ENCODE measurements around the gene CTRL. TPM values are rescaled to one million over a fixed set of nuclear protein-coding genes. Genes with fewer than 3 reads are reported as not detected.

Gene CTRL
- total RNA-seq, 1 donor from 2014 or later: 1.4 TPM

DNA sequence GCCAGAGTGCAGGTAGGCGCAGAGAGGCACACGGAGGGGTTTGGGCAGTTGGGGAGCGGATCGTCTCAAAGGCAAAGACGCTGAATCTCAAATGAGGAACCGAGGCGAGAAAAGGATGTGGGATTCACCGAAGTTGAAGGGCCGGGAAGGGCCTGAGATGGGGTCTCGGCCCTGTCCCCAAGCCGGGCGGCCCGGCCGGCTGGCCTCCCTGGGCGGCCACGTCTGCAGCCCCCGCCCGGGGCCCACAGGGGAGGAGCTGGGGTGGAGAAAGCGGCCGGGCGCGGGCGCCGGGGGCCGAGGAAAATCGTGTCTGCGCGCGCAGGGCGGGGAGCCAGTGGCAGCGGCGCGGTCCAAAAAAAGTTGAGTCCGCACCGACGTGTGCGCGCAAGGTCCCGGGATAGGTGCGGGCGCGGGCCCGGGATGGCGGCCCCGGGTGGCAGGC lies 36.3 kb upstream of the CTRL start:
- H3K27ac Mint-ChIP-seq: peak overlapping the region; percentile 98
- peak overlapping the region; percentile 89 for H3K4me3 Mint-ChIP-seq
- H3K9me3 Mint-ChIP-seq: no peaks in the 10 kb centered on the region
- peaks cover 28% of the 10 kb centered on the region for H3K4me1 Mint-ChIP-seq (ENCODE audit: unreplicated experiment)
- H3K27me3 Mint-ChIP-seq: peaks cover 10% of the 10 kb centered on the region
- DNase-seq (ENCODE audit: extremely low spot score, unreplicated experiment): no peak
- TF ChIP-seq, protein P1, sequence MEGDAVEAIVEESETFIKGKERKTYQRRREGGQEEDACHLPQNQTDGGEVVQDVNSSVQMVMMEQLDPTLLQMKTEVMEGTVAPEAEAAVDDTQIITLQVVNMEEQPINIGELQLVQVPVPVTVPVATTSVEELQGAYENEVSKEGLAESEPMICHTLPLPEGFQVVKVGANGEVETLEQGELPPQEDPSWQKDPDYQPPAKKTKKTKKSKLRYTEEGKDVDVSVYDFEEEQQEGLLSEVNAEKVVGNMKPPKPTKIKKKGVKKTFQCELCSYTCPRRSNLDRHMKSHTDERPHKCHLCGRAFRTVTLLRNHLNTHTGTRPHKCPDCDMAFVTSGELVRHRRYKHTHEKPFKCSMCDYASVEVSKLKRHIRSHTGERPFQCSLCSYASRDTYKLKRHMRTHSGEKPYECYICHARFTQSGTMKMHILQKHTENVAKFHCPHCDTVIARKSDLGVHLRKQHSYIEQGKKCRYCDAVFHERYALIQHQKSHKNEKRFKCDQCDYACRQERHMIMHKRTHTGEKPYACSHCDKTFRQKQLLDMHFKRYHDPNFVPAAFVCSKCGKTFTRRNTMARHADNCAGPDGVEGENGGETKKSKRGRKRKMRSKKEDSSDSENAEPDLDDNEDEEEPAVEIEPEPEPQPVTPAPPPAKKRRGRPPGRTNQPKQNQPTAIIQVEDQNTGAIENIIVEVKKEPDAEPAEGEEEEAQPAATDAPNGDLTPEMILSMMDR (conservative IDR thresholded peaks at IDR 0.05): no peak
- peaks cover 5% of the 10 kb centered on the region for H3K36me3 Mint-ChIP-seq

DNA sequence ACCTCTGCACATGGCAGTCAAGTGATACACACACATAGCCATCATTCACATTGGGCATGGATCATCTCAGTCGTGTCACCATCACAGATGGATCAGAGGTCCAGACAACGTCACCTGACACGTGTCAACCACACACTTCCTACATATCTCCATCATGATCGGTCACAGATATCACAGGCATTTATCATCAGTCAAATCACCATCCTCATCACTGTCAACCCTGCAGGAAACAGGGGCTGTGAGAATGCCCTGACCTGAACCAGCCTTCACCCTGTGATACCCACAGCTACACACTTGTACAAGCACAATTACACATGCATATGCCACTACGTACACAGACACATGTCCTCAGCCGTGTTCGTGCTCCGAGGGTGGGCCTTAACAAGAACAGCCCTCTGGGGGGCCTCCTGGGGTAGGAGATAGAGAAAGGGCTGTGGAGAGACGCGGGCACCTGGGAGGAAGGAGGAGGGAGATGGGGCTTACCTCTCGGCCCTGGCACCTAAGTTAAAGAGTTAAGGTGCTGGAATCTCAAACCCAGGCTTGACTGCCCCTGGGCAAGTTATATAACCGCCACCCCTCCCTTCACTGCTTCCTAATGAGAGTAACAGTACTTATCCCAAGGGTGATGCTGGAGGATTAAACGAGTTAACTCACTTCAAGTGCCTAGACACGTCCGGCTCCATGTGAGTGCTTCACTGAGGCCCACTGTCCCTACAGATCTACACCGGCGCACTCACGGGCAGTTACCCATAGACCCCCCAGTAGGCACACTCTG lies 35.7 kb upstream of the CTRL start:
- no peaks in the 10 kb centered on the region for H3K9me3 Mint-ChIP-seq
- TF ChIP-seq, protein P1 (conservative IDR thresholded peaks at IDR 0.05): no peak
- no peak for DNase-seq (ENCODE audit: extremely low spot score, unreplicated experiment)
- peak overlapping the region; percentile 98 for H3K27ac Mint-ChIP-seq
- peaks cover 28% of the 10 kb centered on the region for H3K4me1 Mint-ChIP-seq (ENCODE audit: unreplicated experiment)
- H3K36me3 Mint-ChIP-seq: peaks cover 9% of the 10 kb centered on the region
- H3K27me3 Mint-ChIP-seq: peaks cover 10% of the 10 kb centered on the region
- peak overlapping the region; percentile 89 for H3K4me3 Mint-ChIP-seq

DNA sequence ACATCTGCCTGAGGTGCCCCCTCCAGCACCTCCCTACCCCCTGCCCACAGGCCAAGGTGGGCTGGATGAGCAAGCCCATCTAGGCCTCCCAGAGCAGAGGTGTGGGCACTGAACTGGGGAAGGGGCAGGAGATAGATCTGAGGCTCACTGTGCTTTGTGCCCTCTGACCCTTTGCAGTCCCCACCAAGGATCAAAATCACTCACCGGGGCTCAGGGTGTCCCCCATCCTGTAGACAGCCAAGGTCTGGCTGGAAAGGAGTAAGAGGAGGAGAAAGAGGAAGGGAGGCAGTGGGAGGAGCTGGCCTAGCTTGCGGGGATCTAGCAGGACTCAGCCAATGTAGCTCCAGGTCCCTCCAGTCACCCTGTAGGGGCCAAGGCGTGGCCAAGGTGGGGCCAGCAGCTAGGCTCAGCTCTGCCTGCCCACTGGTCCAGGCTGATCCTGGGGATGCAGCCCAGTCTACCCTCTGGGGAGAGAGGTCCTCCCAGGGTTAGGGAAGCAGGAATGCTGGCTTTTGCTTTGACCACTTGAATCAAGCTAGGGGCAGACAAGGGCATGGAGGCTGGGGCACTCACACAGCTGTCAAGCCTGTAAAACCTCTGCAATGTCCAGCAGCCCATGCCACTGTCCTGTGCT lies 35.0 kb upstream of the CTRL start:
- Mint-ChIP-seq H3K9me3 (no peaks in the 10 kb centered on the region), H3K4me3 (peak overlapping the region; percentile 89), H3K27ac (peak overlapping the region; percentile 98), H3K27me3 (peaks cover 10% of the 10 kb centered on the region), H3K36me3 (peaks cover 9% of the 10 kb centered on the region), H3K4me1 (ENCODE audit: unreplicated experiment) (peaks cover 28% of the 10 kb centered on the region)
- TF ChIP-seq, protein P1 (conservative IDR thresholded peaks at IDR 0.05): no peak
- no peak for DNase-seq (ENCODE audit: extremely low spot score, unreplicated experiment)

DNA sequence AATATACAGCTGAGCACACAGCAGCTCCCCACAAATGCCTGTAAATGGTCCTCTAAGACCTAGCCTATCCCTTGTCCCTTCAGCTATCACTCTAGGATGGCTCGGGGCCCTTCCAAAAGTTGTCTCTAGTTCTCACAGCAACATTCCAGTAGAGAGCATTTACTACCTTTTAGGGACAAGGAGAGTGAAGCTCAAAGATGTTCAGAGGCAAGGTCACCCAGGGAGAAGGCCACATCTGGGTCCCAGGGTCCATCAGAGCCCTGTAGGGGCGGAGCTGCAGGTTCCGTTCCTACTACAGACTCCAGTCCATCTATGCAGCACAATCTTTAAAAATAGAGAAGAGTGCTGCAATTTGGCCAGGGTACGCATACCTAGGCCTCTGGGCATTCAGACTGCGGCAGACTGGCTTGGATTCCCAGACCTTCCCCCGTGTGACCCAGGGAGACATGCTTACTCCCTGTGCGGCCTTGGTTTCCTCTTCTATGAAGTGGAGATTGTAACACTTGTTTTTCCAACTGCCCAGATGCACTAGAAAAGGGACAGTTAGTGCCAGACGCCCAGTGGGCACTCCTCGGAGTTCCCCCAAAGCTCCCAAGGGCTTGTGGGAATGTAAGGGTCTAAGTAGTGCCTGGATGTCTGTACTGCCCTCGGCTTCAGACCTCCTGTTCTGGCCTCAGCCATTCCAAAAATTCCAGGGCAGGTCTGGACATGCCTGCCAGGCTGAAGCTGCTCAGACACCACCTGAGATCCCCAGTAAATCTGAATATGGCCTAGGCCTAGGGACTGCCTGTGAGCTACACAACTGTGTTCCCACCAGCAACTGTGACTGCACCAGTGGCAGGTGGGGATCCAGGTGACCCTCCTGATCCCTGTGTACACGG lies 34.2 kb upstream of the CTRL start:
- Mint-ChIP-seq H3K4me1 (ENCODE audit: unreplicated experiment) (peaks cover 28% of the 10 kb centered on the region), H3K36me3 (peaks cover 12% of the 10 kb centered on the region), H3K27ac (peak overlapping the region; percentile 98), H3K4me3 (peak overlapping the region; percentile 89), H3K27me3 (peaks cover 7% of the 10 kb centered on the region), H3K9me3 (no peaks in the 10 kb centered on the region)
- DNase-seq (ENCODE audit: extremely low spot score, unreplicated experiment): no peak
- TF ChIP-seq, protein P1 (conservative IDR thresholded peaks at IDR 0.05): no peak

DNA sequence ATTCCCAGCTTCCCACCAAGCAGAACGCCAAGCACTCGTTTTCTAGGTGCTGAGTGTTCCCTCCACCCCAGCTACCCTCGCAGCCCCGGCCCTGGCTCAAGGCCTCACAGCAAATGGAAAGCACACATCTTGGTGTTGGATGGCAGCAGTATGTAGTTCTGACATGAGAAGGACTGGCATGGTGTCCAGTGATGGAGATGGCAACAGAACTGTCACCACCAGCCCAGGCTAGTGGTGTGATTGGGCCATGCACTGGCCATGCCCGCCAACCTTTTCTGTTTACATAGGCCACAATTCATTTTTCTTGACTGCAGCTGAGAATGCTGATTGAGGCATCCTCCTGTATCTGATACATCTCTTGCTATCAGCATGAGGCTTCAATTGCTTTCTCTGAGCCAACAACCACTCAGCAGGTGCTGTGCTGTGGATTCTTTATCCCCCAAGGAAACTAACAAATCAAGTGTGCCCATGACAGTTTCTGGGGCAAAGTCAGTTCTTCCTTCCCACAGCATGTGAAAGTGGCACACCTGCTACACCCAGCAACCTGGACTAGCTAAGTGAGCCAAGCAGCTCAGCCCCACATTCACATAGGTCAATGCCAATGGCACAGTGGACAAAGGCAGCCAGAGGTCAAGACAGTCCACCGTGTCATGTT lies 32.9 kb upstream of the CTRL start:
- H3K4me3 Mint-ChIP-seq: peak overlapping the region; percentile 49
- peaks cover 7% of the 10 kb centered on the region for H3K27me3 Mint-ChIP-seq
- H3K4me1 Mint-ChIP-seq (ENCODE audit: unreplicated experiment): peaks cover 28% of the 10 kb centered on the region
- H3K9me3 Mint-ChIP-seq: no peaks in the 10 kb centered on the region
- H3K36me3 Mint-ChIP-seq: peaks cover 13% of the 10 kb centered on the region
- TF ChIP-seq, protein P1 (conservative IDR thresholded peaks at IDR 0.05): no peak
- no peak for DNase-seq (ENCODE audit: extremely low spot score, unreplicated experiment)
- H3K27ac Mint-ChIP-seq: peak overlapping the region; percentile 55
